Gastroesophageal sphincter (tissue), 4 donors: ENCODE measurements around the gene RANBP17. TPM values are rescaled to one million over a fixed set of nuclear protein-coding genes. Genes with fewer than 3 reads are reported as not detected.

ENCODE experiments used
- ATAC-seq: fragments of 150-250 bp; one replicate; pipeline ENCODE4 v1.9.1; 2016; ENCODE audit warnings: mild to moderate bottlenecking, moderate library complexity
- H3K27ac ChIP-seq, 4 donors: fragments of 200-600 bp; sonication (generic) in 3 of 4; 1 replicate in 3 of 4; 2 replicates in 1 of 4; pipeline ENCODE4 v1.5.1; 2016 to 2019
- H3K27me3 ChIP-seq: fragments of 200-600 bp; sonication (generic); one replicate; pipeline ENCODE4 v1.5.1; 2019
- H3K36me3 ChIP-seq, 2 donors: fragments of 200-600 bp; sonication (generic); one replicate each; pipeline ENCODE4 v1.5.1; 2019; ENCODE audit warnings: control low read depth in 1 of 2
- H3K4me1 ChIP-seq, 3 donors: fragments of 200-600 bp; sonication (generic); 1 replicate in 2 of 3; 2 replicates in 1 of 3; pipeline ENCODE4 v1.5.1; 2016 to 2019; ENCODE audit warnings: control low read depth in 2 of 3
- H3K4me3 ChIP-seq, 2 donors: fragments of 200-600 bp; sonication (generic); one replicate each; pipeline ENCODE4 v1.5.1; 2019; ENCODE audit warnings: mild to moderate bottlenecking in 1 of 2, moderate library complexity in 1 of 2
- H3K9me3 ChIP-seq, 3 donors: fragments of 200-600 bp; sonication (generic); one replicate each; pipeline ENCODE4 v1.5.1; 2017 to 2019; ENCODE audit warnings: control low read depth in 2 of 3
- CTCF ChIP-seq, 4 experiments: fragments of 200-600 bp in 2 of 4; fragments of 450-650 bp in 2 of 4; sonication (generic) in 1 of 4; IDR thresholded peaks; one replicate each; pipeline ENCODE4 v1.5.1; 2017 to 2019; ENCODE audit warnings: antibody characterized with exemption in 4 of 4, mild to moderate bottlenecking in 2 of 4, moderate library complexity in 2 of 4
- EP300 ChIP-seq: sonication (generic); formaldehyde crosslinking; IDR thresholded peaks from one replicate; pipeline ENCODE4 v1.6.1; 2017; ENCODE audit warnings: antibody characterized with exemption, mild to moderate bottlenecking
- POLR2A ChIP-seq, 2 donors: fragments of 450-650 bp; IDR thresholded peaks; one replicate each; pipeline ENCODE4 v1.6.1; 2017; ENCODE audit warnings: antibody characterized with exemption in 2 of 2, mild to moderate bottlenecking in 2 of 2, moderate library complexity in 1 of 2
- POLR2AphosphoS5 ChIP-seq: sonication (generic); formaldehyde crosslinking; IDR thresholded peaks from one replicate; pipeline ENCODE4 v1.6.1; 2017; ENCODE audit warnings: antibody characterized with exemption
- WGBS, 2 donors: methylation state at CpG; one replicate each; pipeline ENCODE4 v1.1.5; 2018; ENCODE audit warnings: low coverage in 1 of 2; 5-methylcytosine and 5-hydroxymethylcytosine counted together
- total RNA-seq, 4 donors: library from RNA; depleted of rRNA; stranded (reverse); fragments of >200 nt; gene quantifications; one replicate each; pipeline ENCODE4 v1.1.0, GENCODE V29; 2016

Gene RANBP17
- total RNA-seq, 4 donors from 2014 or later = 7.7 to 21.7 (median 13.8) TPM

DNA sequence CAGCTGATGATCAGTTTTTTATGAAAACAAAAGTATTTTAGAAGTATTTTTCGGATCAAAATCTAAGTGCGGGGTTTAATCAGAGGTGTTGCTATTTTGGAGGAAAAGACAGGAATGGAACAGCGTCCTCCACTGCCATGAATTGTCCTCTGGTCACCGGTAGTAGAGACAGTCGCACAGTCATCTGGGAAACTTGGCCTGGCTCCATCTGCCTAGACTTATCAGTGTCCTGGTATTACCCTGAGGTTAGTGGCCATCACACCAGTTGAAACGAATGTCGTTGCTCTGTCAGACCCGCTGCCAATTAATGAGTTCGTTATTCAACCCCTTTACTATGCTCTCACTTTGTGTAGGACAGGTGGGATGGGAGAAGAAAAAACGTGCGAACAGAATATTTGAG lies 455.4 kb downstream of the RANBP17 start:
- Histone ChIP-seq H3K27ac (no peak overlapping the region), H3K4me3 (no peak overlapping the region), H3K9me3 (no peaks in the 10 kb centered on the region), H3K4me1 (peaks cover 0 to 52% (median 30%) of the 10 kb centered on the region in 3 donors), H3K36me3 (no peaks in the 10 kb centered on the region), H3K27me3 (peaks cover 100% of the 10 kb centered on the region)
- WGBS, 2 donors = 14 to 20% methylated on average over 2 to 11 of the region's 11 CpGs
- TF ChIP-seq EP300 (no peak), CTCF (IDR thresholded peaks at IDR 0.05) (no peak), POLR2A (IDR thresholded peaks at IDR 0.05) (no peak), POLR2AphosphoS5 (no peak)
- ATAC-seq = no peak

DNA sequence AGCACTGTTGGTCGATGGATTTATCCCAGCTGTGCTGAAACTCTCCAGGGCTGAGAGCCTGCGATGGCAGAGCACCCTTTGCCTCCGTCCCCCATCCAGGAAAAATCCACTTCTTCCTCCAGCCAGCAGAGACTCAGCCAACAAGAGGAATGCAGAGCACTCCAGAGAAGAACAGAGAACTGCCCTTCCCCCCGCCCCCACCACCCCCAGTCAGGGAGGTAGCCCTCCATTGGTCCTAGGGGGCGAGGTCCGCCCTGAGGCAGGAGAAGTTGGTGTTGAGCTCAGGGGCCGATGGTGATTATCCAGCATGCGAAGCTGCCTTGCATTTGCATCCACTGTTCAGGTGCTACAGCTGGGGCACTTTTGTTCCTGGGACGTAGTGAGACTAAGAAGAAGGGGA lies 456.2 kb downstream of the RANBP17 start:
- TF ChIP-seq CTCF (IDR thresholded peaks at IDR 0.05) (no peak), POLR2A (IDR thresholded peaks at IDR 0.05) (no peak), POLR2AphosphoS5 (no peak), EP300 (no peak)
- Histone ChIP-seq H3K4me3 (no peak overlapping the region), H3K4me1 (peaks cover 0 to 44% (median 24%) of the 10 kb centered on the region in 3 donors), H3K27me3 (peaks cover 97% of the 10 kb centered on the region), H3K36me3 (no peaks in the 10 kb centered on the region), H3K9me3 (no peaks in the 10 kb centered on the region), H3K27ac (no peak overlapping the region)
- WGBS, 2 donors = 0% methylated on average over 1 of the region's 9 CpGs; no CpG with 5 or more reads in 1 of the 2 donors
- ATAC-seq = no peak

DNA sequence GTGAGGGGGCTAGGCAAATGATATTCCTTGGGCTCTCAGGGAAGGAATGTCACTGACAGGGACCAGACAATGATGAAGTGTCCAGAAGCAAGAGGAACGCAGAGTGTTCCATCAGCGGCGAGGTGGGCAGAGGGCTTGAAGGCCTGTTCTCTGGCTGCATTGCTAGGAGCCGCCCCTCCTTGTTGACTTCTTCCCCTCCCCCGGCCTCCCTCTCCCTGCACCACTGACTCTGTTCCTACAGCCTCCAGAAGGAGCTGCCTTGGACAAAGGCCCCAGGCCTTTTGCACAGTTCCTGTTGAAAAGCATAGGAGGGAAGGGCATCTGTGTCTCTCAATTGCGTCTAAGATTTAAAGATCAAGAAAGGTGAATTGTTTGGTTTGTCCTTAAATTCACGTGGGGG lies 459.6 kb downstream of the RANBP17 start:
- Histone ChIP-seq H3K4me1 (peaks cover 0 to 11% (median 5%) of the 10 kb centered on the region in 3 donors), H3K27me3 (peaks cover 96% of the 10 kb centered on the region), H3K4me3 (no peak overlapping the region), H3K9me3 (no peaks in the 10 kb centered on the region), H3K27ac (no peak overlapping the region), H3K36me3 (no peaks in the 10 kb centered on the region)
- no peak for ATAC-seq
- WGBS, 2 donors = 56 to 78% methylated on average over 2 to 5 of the region's 7 CpGs
- TF ChIP-seq EP300 = no peak
- no peak for TF ChIP-seq POLR2A (IDR thresholded peaks at IDR 0.05)
- TF ChIP-seq CTCF (IDR thresholded peaks at IDR 0.05) = no peak
- TF ChIP-seq POLR2AphosphoS5 = no peak

DNA sequence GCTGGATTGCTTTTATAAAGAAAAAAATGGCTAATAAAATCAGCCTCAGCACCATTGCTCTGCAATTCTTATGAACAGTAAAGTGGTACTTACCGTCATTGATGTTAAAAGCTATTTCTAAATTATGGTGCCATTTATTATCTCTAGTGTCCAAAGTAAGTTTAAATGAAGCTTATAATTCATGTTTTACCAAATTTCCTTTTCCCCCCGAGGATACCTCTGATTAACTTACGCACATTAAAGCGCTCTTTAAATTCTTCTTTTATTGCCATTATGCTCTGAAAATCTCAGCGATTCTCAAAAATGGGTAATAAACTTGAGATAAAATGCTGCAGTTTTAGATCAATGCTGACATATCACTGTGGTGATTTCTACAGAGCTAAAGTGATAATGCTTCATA lies 460.7 kb downstream of the RANBP17 start:
- WGBS, 2 donors = 88 to 92% methylated on average over 5 of the region's 5 CpGs
- ATAC-seq = no peak
- no peak overlapping the region for H3K4me3 ChIP-seq
- no peaks in the 10 kb centered on the region for H3K9me3 ChIP-seq
- no peaks in the 10 kb centered on the region for H3K36me3 ChIP-seq
- H3K4me1 ChIP-seq = peaks cover 0 to under 1% (median 0%) of the 10 kb centered on the region in 3 donors
- peaks cover 96% of the 10 kb centered on the region for H3K27me3 ChIP-seq
- H3K27ac ChIP-seq = no peak overlapping the region
- TF ChIP-seq POLR2A (IDR thresholded peaks at IDR 0.05) (no peak), CTCF (IDR thresholded peaks at IDR 0.05) (no peak), POLR2AphosphoS5 (no peak), EP300 (no peak)

GRCh38 chr5:171323007-171323406 lies 461.2 kb downstream of the RANBP17 start:
- no peaks in the 10 kb centered on the region for H3K9me3 ChIP-seq
- no peak overlapping the region for H3K27ac ChIP-seq
- TF ChIP-seq CTCF (IDR thresholded peaks at IDR 0.05) (no peak), POLR2AphosphoS5 (no peak), POLR2A (IDR thresholded peaks at IDR 0.05) (no peak), EP300 (no peak)
- no peaks in the 10 kb centered on the region for H3K36me3 ChIP-seq
- no peak overlapping the region for H3K4me3 ChIP-seq
- no peak for ATAC-seq
- no peaks in the 10 kb centered on the region for H3K4me1 ChIP-seq
- 69 to 71% methylated on average over 1 to 3 of the region's 3 CpGs for WGBS, 2 donors
- H3K27me3 ChIP-seq = peaks cover 96% of the 10 kb centered on the region
